Pancreas (tissue), 10 donors: ENCODE results near the gene CRYBG2. TPM values are rescaled to one million over a fixed set of nuclear protein-coding genes. Genes with fewer than 3 reads are reported as not detected.
A peak's percentile ranks its signal among the peaks of the same experiment; 100 is the strongest.

Experiments used
- ATAC-seq, 4 donors: fragments of 200-7000 bp; cut with Tn5 transposase; one replicate each; pipeline versions ENCODE4 v1.8.0 to v1.9.1; 2020; ENCODE audit warnings: mild to moderate bottlenecking in 4 of 4, moderate library complexity in 4 of 4
- DNase-seq, 6 donors: peaks; one replicate each; pipeline ENCODE4 v3.0.0-alpha.2; 2020
- FAIRE-seq: peaks from 2 replicates; lab custom pipeline; 2012; peaks lifted over from hg19 to GRCh38; lab: Jason Lieb, UNC
- H3K27ac ChIP-seq, 4 donors: fragments of 200-600 bp; sonication (generic); 1 replicate in 3 of 4; 2 replicates in 1 of 4; pipeline versions ENCODE4 v1.5.0 to v1.8.0; 2020
- H3K27me3 ChIP-seq, 4 donors: fragments of 200-600 bp; one replicate each; pipeline ENCODE4 v1.8.0; 2021
- H3K36me3 ChIP-seq, 3 donors: fragments of 200-600 bp; sonication (generic) in 1 of 3; one replicate each; pipeline versions ENCODE4 v1.5.0 to v1.8.0; 2020 to 2021
- H3K4me1 ChIP-seq, 3 donors: fragments of 200-600 bp; one replicate each; pipeline ENCODE4 v1.8.0; 2021
- H3K4me3 ChIP-seq, 4 donors: fragments of 200-600 bp; sonication (generic) in 2 of 4; one replicate each; pipeline versions ENCODE4 v1.5.0 to v1.8.0; 2020 to 2021
- H3K9me3 ChIP-seq, 4 donors: fragments of 200-600 bp; one replicate each; pipeline ENCODE4 v1.8.0; 2021
- WGBS, 2 donors: extraction: QIAGEN DNeasy Blood & Tissue Kit; methylation state at CpG; one replicate each; pipeline ENCODE4 v1.1.7; 2013; 5-methylcytosine and 5-hydroxymethylcytosine counted together
- intact Hi-C, 3 donors: fragments of 100-400 bp; cut with DNase I; formaldehyde crosslinking; loops; one replicate each; pipeline versions ENCODE4 v1.11.1 to v1.14.2; 2022
- polyA plus RNA-seq, 2 donors: library from polyadenylated mRNA; stranded (reverse); fragments of 200-250 nt; gene quantifications; one replicate each; pipeline ENCODE4 v1.2.3, GENCODE V29; 2013
- total RNA-seq, 6 donors: library from RNA; stranded (reverse); fragmentation: NEBNext Ultra II Directional in 4 of 6; extraction: Animal tissue kit (Norgen Biotek cat#: 25700) in 4 of 6; gene quantifications; one replicate each; pipeline versions ENCODE4 v1.2.1 to v1.2.4, GENCODE V29; 2021 to 2023
- TF ChIP-seq, protein P1 (sequence below), 4 donors: fragments of 200-600 bp; sonication (generic) in 3 of 4; IDR thresholded peaks; one replicate each; pipeline versions ENCODE4 v1.5.0 to v1.8.0; 2021; ENCODE audit warnings: antibody characterized with exemption in 4 of 4
- donor health status: healthy with polysubstance abuse.
- donor health status: DM: no; HTN: no; CAD: no; lungs with moderate emphysema.
- donor health status: DM: no; HTN: no; CAD: no.
- donor health status: control.
- donor health status: control.
- donor health status: Bipolar disorder and iron deficiency.
- donor health status: DM: yes; HTN: yes; CAD: no.
- donor health status: DM: no; HTN: no; CAD: no.
- donor health status: DM: no; HTN: no; CAD: no.
- donor health status: DM: yes; HTN: yes; CAD: no.

Gene CRYBG2
- total and polyA plus RNA-seq, 8 donors, result 0.12 to 2.0 (median 0.60) TPM

DNA sequence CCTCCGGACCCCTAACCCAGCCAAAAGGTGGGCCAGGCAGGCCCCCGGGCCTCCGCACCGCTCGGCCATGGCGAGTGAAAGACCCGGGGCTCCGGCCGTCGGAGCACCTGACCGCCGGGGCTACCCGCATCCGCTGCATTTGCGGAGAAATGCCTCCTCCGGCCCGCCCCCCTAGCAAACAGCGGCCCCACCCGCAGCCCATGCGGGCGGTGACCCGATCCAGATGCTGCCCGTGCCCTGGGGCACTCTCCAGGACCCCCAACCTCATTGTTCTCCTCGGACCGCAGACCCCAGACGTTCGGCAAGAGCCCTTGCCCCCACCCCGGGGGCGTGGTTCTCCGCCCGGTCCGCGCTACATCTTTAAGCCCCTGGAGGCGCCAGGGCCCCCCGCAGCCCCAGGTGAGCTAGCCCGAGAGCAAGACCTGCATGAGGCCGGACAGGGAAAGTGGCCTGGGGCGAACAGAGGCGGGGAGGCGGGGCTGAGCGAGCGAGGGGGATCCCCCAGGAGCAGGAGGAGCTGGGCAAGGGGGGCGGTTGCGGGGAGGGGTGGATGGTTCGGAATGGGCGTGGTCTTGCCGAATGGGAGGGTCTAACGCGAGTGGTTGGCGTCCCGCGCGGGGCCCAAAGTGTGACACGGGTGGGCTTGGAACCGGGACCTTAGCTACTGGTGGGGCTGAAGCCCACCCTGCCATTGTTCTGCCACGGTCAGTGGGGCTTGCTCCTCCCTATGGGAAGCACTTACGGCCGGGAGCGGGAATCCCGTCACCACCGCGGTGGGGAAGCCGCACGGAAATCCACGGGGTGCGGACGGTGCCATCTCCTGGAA lies 6.3 kb upstream of the CRYBG2 start:
- Histone ChIP-seq H3K27me3 (peaks cover 0 to 18% (median 0%) of the 10 kb centered on the region in 4 donors), H3K27ac (no peak overlapping the region), H3K9me3 (no peaks in the 10 kb centered on the region), H3K4me1 (peaks cover 0 to 9% (median 0%) of the 10 kb centered on the region in 3 donors), H3K36me3 (no peaks in the 10 kb centered on the region), H3K4me3 (peak overlapping the region in 1 of 4 donors; percentile 27)
- TF ChIP-seq, protein P1, sequence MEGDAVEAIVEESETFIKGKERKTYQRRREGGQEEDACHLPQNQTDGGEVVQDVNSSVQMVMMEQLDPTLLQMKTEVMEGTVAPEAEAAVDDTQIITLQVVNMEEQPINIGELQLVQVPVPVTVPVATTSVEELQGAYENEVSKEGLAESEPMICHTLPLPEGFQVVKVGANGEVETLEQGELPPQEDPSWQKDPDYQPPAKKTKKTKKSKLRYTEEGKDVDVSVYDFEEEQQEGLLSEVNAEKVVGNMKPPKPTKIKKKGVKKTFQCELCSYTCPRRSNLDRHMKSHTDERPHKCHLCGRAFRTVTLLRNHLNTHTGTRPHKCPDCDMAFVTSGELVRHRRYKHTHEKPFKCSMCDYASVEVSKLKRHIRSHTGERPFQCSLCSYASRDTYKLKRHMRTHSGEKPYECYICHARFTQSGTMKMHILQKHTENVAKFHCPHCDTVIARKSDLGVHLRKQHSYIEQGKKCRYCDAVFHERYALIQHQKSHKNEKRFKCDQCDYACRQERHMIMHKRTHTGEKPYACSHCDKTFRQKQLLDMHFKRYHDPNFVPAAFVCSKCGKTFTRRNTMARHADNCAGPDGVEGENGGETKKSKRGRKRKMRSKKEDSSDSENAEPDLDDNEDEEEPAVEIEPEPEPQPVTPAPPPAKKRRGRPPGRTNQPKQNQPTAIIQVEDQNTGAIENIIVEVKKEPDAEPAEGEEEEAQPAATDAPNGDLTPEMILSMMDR (IDR thresholded peaks at IDR 0.05), result no peak
- intact Hi-C loops, result no loop called here
- FAIRE-seq (no peak), ATAC-seq (peak in 2 of 4 donors; percentile 19 to 52), DNase-seq (peak in 2 of 6 donors; percentile 61 to 70)
- WGBS, 2 donors, result 6% methylated on average over 64 to 67 of the region's 67 CpGs

DNA sequence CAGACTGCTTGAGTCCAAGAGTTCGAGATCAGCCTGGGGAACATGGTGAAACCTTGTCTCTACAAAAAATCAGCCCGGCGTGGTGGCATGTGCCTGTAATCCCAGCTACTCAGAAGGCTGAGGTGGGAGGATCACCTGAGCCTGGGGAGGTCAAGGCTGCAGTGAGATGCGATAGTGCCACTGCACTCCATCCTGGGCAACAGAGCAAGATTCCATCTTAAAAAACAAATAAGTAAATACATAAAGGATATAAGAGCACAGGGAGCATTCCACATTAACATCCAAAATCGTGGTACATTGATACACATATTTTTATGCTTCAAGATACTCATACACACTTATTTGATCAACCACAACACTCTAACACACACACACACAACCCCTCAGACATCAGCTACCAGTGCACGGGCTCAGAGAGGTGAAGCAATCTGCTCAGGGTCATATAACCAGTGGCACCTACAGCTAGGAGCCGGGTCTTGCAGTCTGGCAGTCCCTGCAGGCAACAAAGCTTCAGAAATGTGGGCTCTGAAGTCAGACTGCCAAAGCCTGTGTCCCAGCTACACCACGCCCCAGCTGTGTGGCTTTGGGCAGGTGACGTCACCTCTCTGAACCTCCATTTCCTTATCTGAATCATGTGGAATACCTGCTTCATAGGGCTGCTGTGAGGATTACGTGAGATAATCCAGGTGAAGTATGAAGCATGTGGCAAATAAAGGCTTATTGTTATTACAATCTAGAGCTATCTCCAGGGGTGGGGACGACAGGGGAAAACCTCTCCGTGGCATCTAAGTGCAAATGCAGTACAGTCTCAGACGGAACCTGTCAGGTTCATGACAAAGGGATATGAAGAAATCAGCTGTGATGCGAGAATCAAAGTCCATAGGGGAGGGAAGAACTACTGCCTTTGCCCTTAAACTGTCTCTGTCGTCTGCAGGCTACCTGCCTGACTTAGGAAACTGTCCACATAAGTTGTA lies 4.8 kb upstream of the CRYBG2 start:
- 32 to 33% methylated on average over 15 of the region's 15 CpGs for WGBS, 2 donors
- intact Hi-C loops, result no loop called here
- Histone ChIP-seq H3K4me1 (peaks cover 0 to 9% (median 0%) of the 10 kb centered on the region in 3 donors), H3K9me3 (no peaks in the 10 kb centered on the region), H3K27ac (no peak overlapping the region), H3K36me3 (no peaks in the 10 kb centered on the region), H3K4me3 (no peak overlapping the region), H3K27me3 (peaks cover 0 to 18% (median 0%) of the 10 kb centered on the region in 4 donors)
- ATAC-seq, result peak; percentile 49 to 61 (median 60)
- no peak for FAIRE-seq
- DNase-seq, result peak in 2 of 6 donors; percentile 30 to 40
- TF ChIP-seq, protein P1 (IDR thresholded peaks at IDR 0.05), result no peak

DNA sequence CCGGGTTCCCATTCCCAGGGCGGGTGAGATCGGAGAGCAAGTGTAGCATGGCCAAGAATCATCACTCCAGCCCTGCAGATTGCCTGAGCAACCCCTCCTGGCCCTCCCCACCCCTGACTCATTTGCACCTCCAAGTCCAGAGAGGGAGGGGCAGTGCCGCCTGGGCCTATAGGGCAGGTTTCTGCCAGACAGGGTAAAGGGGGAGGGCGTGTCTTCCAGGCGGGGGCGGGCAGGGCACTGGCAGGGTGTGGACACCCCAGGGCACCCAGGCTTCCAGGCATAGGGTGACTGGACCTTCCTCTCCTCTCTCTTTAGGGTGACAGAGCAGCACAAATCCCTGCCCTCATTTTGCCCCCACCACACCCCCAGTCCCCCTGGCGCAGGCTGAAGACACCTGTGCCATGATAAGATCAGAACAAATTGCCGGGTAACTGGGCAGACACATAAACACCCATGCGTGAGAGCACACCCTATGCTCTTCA lies 3.2 kb upstream of the CRYBG2 start:
- intact Hi-C loops, result no loop called here
- peaks cover 0 to 9% (median 0%) of the 10 kb centered on the region in 3 donors for H3K4me1 ChIP-seq
- TF ChIP-seq, protein P1 (IDR thresholded peaks at IDR 0.05), result no peak
- WGBS, 2 donors, result 74 to 83% methylated on average over 9 to 10 of the region's 10 CpGs
- H3K36me3 ChIP-seq, result no peaks in the 10 kb centered on the region
- FAIRE-seq, result no peak
- H3K9me3 ChIP-seq, result no peaks in the 10 kb centered on the region
- peaks cover 0 to 18% (median 0%) of the 10 kb centered on the region in 4 donors for H3K27me3 ChIP-seq
- no peak for DNase-seq
- no peak overlapping the region for H3K4me3 ChIP-seq
- peak in 1 of 4 donors; percentile 24 for ATAC-seq
- no peak overlapping the region for H3K27ac ChIP-seq

DNA sequence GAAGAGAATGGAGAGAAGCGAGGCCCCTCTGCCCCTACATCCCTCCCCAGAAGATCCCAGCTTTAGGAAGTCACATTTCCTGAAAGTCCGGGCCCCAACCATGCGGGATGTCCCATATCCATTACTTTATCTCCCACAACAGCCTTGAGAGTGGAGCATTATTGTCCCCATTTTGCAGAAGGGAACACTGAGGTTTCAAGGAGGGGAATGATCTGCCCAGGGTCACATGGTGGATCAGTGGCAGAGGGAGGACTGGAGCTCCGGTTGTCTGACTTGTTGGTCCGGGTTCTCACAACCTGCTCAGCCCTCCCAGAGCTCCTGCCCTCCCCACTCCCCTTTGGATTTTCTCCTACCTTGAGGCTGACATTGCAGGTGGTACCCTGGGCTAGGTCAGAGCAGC lies 2.2 kb upstream of the CRYBG2 start:
- H3K4me3 ChIP-seq, result no peak overlapping the region
- WGBS, 2 donors, result 78 to 86% methylated on average over 5 of the region's 5 CpGs
- intact Hi-C loops, result no loop called here
- no peak overlapping the region for H3K27ac ChIP-seq
- ATAC-seq (no peak), DNase-seq (no peak), FAIRE-seq (no peak)
- no peaks in the 10 kb centered on the region for H3K9me3 ChIP-seq
- no peaks in the 10 kb centered on the region for H3K36me3 ChIP-seq
- H3K4me1 ChIP-seq, result peaks cover 0 to 9% (median 0%) of the 10 kb centered on the region in 3 donors
- peaks cover 0 to 13% (median 0%) of the 10 kb centered on the region in 4 donors for H3K27me3 ChIP-seq
- TF ChIP-seq, protein P1 (IDR thresholded peaks at IDR 0.05), result no peak
